ENCODE results near the gene ITPR1.

ITPR1 gene

DNA sequence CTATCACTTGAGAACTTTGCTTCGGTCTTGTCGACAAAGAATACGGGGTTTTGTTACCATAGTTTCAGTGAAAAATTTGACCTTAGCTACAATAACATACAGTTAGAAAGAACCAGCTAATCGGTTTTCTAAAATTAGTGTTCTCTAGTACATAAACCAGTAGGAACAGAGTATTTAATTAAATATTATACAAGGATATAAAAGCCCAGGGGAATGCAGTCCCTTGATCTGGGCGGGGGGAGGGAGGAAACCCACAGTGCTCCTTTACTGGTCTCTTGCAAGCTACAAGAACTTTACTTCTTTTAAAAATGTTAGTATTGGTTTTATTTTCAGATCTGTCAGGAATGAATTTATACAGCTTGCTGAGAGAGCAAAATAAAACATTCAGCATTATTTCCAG is 41.8 kb downstream of the ITPR1 start:
- DNase-seq = no peak

DNA sequence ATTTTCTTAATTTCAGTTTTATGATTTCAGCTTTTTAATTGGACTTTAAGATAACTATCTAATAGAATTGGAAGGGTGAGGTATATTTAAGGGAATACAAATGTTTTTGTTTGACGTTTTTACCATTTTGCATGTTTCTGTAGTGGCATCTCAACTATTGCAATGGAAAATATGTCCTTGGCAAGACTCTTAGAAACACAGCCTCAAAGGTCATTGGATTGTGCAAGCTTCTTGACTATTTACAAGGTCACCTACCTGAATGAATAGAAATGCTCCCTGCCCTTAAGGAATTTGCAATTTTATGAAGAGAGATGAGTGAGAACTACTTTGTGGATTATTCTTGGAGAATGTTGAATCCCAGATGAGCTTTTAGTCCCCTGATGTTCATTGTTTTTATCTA is 43.1 kb downstream of the ITPR1 start:
- DNase-seq = no peak

DNA sequence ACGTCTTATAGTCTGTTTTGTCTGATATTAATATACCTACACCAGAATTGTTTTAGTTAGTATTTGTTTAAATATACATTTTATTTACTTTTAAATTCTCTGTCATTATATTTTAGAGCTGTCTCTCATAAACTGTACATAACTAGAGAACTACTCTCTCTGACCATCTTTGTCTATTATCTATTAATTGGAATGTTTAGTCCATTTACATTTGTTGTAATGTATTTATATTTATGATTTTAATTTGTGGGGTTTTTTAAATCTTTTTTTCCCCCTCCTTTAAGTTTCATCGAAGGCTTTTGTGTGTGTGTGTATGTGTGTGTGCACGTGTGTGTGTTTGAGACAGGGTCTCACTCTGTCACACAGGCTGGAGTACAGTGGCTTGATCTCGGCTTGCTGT is 47.1 kb downstream of the ITPR1 start:
- DNase-seq = no peak

DNA sequence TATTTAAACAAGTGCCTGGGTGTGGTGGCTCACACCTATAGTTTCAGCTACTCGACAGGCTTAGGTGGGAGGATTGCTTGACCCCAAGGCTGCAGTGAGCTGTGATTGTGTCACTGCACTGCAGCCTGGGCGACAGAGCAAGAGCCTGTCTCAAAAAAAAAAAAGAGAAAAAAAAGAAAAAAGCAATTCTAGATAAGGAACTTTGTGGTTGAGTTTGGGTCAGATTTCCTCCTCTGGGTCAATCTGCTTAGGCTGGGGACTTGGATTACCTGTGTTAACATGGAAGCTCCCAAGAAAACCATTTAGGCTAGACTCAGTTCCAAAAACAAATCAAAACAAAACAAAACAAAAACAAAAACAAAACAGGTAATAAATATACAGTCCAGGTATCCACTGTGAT is 50.0 kb downstream of the ITPR1 start:
- no peak for DNase-seq

DNA sequence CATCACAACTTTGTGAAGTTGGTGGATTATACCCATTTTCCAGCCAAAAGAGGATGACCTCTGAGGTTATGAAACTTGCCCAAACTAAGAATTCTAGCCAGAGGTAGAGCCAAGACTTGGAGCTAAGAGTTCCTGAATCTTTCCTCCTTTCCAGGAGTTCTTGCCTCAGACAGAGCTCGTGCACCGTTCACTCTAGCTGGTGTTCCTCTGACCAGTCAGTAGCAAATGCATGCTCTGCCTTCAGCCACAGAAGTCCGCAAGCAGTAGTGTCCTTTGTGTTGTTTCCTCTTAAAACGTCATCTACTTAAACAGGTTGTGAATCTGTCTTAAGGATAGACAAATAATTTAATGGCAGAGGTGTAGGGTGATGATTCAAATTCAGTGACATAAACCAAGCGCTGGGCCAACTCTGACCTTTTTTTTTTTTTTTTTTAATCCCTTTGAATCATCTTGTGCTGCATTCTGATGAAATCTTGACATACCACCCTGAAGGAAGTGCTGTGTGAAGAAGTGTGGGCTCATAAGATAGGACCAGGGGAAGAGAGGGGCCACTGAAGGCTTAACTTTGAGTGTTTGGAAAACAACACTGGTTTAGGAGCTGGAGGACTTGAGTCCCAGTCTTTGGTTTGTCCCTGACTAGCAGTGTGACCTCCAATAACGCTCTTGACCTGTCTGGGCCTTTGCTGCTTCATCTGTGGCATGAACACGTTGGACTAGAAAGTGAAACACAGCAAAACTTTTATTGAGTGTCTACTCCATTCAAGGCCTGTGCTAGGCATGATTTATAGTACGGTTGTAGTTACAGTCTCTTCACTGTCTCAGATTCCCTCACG is 53.4 kb downstream of the ITPR1 start:
- DNase-seq = no peak

DNA sequence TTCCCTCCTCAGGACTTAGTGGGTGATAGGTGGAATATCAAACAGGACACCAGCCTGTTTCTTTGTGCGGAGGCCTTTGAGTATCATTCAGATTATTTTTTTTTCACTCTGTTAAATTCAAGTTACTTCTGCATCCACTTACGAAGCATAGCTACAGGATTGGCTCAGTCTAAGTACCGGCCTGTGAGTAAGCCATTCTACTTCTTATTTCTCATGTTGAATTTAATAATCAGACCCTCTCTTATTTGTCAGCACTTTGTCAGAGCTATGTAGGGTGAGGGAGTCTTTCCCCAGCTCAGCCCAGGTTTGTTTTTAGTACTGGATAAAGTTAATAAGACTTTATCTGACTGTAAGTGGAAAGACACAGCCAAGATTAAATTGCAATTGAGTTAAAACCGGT is 54.7 kb downstream of the ITPR1 start:
- DNase-seq = no peak

DNA sequence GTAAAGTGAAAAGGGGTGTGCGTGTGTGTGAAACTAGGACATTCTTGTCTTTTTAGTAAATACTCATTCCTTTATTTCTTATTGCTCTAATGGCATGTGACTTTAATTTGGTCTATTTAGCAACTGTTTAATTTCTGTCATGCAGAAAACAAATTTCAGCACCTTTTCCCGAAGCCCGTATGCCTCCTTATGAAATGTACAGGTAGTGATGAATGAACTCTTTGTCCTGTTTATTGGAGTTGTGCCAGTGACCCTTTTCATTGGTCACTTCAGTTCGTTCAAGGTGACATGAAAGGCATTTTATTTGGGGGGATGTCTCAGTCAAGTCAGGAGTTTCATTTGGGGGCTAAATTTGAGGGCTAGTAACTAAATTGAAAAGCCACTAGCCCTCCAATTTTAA is 55.2 kb downstream of the ITPR1 start:
- no peak for DNase-seq

DNA sequence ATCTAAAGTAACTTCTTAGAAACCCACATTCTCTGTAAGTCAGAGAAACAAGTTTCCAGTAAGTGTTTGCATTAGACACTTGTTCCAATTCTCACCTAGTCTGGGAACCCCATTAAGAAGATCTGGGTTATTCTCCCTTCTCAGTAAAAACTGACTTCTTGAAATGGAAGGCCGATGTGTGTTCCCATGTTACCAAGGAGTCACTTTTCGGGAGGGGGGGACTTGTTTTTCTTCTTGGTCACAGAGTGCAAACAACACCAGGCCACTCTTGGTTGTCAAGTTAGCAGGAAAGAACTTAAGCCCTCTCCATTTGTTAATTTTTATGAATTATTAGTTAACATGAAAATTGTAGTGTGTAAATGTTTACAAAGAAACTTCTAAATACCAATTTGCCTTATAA is 55.6 kb downstream of the ITPR1 start:
- no peak for DNase-seq

DNA sequence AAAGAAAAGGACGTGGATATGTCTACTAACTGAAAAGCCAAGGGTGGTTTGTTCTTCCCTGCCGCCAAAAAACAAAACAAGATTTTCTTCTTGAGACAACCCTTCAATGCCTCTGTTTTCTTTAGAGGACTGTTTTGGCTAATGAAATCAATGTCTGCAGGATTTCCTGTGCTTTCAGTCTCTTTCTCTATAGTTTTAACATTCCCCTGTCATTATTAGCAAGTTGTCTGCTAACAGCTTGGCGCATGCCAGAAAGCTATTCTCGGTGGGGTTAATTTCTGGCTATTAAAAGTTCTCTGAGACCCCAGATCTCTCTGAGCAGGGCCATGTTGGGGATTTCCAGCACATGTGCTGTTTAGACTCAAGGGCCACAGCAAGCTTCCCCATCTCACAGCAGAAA is 56.7 kb downstream of the ITPR1 start:
- no peak for DNase-seq

DNA sequence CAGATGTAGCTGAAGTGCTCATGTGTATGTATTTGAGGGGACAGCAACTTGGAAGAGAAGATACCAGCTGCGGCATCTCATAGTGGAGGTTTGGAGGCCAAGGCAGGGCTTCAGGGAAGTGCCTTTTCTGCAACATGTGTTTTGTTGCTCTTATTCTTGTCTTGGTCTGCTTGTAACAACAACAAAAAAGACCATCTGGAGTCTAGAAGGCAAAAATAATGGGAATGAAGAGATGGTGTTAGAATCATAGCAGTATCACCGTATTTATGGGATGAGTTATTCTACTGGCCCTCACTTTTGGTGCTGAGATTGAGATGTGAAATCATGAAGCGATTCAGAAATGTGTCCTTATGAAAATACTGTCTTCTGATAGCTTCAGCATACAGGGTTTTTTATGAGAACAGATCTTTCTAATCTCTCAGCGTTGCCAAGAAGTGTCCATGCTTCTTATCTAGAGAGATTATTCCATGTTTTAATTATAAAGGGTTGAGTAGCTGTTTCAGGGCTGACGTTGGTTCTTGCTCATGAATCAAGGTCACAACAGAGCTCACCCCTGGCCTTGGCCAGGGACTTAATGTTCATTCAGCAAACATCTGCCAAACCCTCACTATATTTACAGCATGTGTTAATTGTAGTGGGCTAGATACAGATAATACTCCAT is 58.0 kb downstream of the ITPR1 start:
- no peak for DNase-seq

DNA sequence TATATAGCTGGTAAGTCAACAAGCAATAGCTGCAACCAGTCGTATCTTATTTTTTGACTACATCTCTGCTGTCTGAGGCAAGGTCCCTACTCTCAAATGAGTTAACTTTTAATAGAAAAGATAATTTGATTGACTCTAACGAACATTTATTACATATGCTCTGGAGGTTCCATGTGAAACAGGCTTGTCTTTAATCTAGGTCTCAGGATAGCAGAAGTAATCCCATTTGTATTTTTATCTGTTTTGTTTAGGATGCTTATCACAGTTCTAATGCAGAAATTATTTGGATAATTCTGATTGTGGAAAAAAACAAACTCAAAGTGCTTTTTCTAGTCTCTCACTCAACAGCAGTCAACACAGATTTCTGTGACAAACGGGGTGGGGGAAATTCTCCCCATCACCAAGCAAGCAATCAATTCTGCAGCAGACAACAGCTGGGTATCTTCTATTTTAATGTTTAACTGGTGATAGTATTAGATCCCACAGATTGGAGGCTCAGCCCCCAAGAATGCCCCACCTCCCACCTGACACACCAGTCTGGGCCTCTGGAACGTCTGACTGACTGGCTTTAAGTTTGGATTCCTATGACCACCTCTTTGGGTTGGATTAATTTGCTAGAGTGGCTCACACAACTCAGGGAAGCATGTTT is 58.8 kb downstream of the ITPR1 start:
- DNase-seq = no peak

DNA sequence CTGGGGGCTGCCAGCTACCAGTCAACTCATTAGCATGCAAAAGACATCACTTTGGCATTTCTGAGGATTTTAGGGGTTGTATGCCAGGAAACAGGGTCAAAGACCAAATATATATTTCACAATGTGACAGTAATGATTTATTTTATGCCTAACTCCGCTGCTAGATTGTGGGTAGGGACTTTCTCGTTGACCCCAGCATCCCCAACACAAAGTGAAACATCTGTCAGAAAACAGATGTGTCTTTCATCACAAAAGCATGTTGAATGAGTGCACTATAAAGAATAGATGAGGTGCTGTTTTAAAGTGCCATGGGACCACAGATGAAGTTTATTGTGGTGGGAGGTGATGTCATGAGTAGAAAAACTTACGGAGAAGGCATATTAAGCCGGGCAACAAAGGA is 59.7 kb downstream of the ITPR1 start:
- DNase-seq = no peak

DNA sequence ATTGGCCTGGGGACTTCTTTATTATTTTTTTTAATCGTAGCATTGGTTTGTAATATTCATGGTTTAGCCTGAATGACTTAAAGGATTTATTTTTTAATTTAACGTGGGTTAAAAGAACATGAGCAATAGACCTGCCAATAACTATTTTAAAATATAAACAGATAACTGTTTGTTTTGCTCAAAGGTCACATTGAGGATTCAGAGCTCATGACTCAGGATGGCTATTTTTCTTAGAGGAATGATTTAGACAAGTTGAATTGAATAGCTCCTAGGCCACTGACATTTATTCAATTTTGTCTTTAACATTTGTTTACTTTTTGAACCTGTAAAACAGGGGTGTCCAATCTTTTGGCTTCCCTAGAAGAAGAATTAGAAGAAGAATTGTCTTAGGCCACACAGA is 68.5 kb downstream of the ITPR1 start:
- no peak for DNase-seq

DNA sequence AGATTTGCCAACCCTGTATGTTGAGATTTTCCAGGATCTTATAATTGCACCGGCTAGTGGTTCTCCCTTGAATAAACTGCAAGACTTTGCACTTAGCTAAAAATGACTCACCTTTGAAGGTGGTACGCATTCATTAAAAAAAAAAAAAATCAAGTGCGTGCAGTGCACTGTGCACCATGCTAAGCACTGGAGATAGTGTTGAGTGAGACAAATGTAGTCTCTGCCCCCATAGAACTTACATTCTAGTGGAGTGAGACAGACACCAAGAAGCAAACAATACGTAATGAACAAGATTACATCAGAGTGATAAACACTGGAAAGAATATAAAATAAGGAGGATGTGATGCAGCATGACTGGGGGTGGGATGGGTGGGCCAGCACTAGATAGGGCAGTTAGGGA is 69.4 kb downstream of the ITPR1 start:
- no peak for DNase-seq

DNA sequence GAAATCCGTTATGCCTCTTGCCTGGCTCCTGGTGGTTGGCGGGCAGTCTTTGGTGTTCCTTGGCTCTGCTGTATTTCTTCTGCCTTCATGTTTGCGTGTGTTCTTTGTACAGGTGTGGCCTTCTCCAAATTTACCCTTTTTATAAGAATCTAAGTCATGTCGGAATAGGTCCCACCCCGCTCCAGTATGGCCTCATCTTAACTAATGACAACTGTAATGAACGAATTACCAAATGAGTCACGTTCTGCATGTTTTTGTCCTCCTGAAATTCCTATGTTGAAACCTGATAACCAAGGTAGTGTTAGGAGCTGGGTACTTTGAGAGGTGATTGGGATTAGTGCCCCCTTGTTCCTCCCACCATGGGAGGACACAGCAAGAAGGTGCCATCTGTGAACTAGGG is 71.1 kb downstream of the ITPR1 start:
- DNase-seq = no peak

DNA sequence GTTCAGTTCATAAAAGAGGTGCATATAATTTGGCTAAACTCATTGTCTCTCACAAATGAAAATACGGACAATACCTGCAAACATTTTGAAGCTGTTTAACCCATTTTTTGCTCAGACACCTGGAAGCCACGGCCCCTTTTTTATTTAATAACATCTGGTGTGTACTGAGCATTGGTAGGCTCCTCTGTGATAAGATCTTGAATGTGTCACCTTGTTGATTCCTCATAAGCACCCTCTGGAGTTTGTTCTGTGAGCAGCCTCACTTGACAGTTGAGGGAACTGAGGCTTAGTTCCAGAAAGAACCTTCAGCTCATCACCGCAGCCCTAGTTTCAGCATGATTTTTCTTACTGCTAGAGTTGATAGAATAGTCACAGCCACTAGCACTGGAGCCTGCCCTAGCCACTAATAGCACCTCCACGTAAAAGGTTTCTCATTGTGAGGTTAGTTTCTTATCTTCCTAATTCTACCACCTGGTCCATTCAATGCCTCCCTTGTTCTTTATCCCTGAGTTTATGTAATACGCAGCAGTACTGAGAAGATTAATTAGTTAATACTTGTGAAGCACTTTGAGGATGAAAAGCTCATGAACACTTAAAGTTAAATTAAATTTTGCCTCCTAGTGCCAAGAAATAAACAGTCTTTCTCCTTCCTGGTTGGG is 71.9 kb downstream of the ITPR1 start:
- DNase-seq = peak; percentile 1

DNA sequence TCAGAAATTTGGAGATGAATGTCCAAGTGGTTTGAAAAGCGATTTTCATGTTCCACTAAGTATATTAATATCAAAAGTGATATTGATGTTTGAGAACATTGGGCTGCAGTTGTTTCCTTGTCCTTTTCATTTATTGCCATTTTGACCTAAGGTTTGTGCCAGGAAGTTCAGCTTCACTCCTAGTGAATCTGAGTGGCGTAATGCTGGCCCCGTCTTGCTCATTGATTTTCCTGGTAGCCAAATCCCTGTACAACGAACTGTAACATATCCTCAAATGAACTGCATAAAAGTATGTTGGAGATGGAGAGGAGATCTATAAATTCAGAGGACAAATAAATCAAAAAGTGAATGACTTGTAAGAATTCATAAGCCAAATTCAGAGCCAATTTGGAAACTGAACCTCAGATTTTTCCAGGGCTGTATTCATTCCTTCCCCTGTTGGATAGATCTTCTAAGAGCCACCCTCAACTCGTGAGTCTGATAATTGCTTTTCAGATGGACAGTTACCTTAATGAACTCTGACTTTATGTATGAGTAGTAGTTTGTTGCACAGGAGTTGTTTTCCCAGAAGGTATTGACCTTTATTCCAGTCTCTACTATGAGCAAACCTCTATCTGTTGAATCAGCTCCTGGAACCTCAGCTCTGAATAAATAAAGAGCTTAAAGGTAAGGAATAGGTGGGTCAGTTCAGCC is 72.8 kb downstream of the ITPR1 start:
- no peak for DNase-seq

DNA sequence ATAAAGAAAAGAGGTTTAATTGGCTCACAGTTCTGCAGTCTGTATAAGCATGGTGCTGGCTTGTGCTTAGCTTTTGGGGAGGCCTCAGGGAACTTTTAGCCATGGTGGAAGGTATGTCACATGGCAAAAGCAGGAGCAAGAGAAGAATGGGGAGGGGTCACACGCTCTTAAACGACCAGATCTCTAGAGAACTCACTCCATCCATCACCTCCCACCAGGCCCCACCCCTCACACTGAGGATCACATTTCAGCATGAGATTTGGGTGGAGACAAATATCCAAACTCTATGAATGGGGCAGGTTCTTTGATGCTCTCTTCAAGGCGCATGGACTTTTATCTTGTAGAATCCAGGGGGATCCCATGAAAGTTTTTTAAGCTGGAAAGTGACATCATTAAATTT is 75.7 kb downstream of the ITPR1 start:
- no peak for DNase-seq

DNA sequence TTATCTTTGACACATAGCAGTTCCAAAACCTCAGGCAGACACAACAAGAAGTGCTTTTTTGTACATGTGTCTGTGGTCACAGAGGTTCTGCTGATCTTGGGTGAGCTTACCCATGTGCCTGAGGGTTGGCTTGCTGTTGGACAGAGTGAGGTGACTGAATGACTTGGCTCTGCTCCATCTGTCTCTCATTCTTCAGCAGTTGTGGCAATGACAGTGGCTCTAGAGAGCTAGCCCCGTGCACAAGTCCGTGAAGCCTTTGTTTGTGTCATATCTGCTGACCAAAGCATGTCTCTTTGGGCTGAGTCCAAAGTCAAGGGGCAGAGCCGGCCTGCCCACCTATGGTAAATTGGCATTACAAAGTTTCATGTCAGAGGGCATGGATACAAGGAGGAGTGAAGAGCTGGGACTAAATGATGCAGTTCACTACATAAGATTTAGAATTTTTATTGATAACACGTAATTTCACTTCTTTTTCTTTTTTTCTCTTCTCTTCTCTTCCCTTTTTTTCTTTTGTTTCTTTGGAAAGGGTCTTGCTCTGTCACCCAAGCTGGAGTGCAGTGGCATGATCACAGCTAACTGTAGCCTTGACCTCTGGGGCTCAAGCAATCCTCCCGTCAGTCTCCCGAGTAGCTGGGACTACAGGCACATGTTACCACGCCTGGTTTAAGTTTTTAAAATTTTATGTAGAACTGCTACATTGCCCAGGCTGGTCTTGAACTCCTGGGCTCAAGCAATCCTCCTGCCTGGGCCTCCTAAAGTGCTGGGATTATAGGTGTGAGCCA is 77.9 kb downstream of the ITPR1 start:
- peak; percentile 37 for DNase-seq

DNA sequence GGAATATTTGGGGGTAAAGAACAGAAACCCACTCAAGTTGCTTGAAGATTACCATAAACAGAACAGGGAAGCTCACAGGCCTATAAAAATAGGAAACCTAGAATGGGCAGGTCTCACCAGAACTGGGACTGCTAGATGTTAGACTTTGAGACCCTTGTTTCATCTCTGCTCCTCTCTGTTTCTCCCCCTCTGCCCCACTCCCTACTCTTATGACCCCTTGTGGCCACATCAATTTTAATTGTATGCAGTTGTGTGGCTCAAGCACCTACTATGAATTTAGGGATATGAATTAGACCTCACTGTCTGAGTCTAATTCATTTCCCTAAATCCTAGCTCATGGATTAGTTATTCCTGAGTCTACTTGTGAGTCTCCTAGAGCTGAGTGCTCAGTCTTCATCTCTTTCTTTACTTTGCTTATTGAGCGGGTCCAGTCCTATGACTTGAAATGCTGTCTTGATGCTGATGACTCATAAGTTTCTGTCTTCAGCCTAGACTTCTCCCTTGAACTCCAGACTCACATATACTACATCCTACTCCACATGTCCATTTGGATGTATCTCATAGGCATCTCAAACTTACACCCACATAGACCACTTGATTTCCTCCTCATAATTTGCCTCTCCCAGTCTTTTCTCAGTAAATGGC is 78.7 kb downstream of the ITPR1 start:
- DNase-seq = no peak

DNA sequence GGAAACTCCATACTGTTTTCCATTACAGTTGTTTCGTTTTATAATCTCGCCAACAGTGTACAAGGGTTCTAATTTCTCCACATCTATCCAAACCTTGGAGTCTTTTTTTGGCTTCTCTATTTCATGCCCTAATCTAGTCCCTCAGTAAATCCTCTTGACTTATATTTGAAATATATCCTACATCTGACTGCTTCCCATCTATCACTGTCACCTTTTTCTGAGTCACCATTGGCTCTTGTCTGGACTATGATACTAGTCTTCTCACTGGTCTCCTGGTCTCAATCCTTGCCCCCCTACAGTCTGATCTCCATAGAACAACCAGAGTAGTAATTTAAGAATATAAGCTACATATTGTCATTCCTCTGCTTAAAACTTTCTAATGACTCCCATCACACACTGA is 80.0 kb downstream of the ITPR1 start:
- DNase-seq = no peak

Data from DMS79 treated with DMSO at 0.1 percent for 48 hours (cell line).